HepG2 (cell line): ENCODE results near the gene GNPDA1. TPM values are rescaled to one million over a fixed set of nuclear protein-coding genes. Genes with fewer than 3 reads are reported as not detected.

Experiments
- ATAC-seq: fragments of 200-7000 bp; cut with Tn5 transposase; 3 replicates; pipeline ENCODE4 v1.9.1; 2020; ENCODE audit warnings: mild to moderate bottlenecking, moderate library complexity
- BruUV-seq: library from RNA; stranded (reverse); fragments of 400-500 nt; replicated peaks from 2 replicates; lab custom pipeline; 2021; lab: Mats Ljungman, UMichigan
- CTCF ChIA-PET: fragments of 300-600 bp; formaldehyde crosslinking; extraction: SDS; loops from one replicate; lab custom pipeline; 2021; ENCODE audit warnings: low total read pairs, inconsistent platforms, low intra/inter-chr PET ratio; lab: Yijun Ruan, JAX
- POLR2A ChIA-PET: fragments of 350-600 bp; sonication (Branson Sonifier 250); formaldehyde crosslinking; loops from one replicate; lab custom pipeline; 2020; ENCODE audit warnings: antibody characterized with exemption, inconsistent platforms; lab: Yijun Ruan, JAX
- DNase-seq: peaks from one replicate; pipeline ENCODE4 v3.0.0-alpha.2; 2015; ENCODE audit warnings: low spot score
- FAIRE-seq: peaks from 3 replicates; lab custom pipeline; 2011; peaks lifted over from hg19 to GRCh38; lab: Jason Lieb, UNC
- H2AFZ ChIP-seq: one replicate; pipeline ENCODE4 v1.6.1; 2011; ENCODE audit warnings: low read length, inconsistent platforms
- H3K27ac ChIP-seq: fragments of 300-600 bp; 3 replicates; pipeline ENCODE4 v1.8.0; 2011; ENCODE audit warnings: mixed run types, mild to moderate bottlenecking, mixed read lengths, low read length, inconsistent platforms; ENCODE audit not compliant: insufficient read depth; ENCODE audit errors: extremely low read length
- H3K27me3 ChIP-seq, 2 experiments: fragments of 200-600 bp in 1 of 2; 2 replicates in 1 of 2; 3 replicates in 1 of 2; pipeline versions ENCODE4 v1.6.0 to v1.8.0; 2011; ENCODE audit warnings: low read length in 2 of 2, mild to moderate bottlenecking in 2 of 2, moderate library complexity in 2 of 2, inconsistent platforms in 1 of 2; ENCODE audit not compliant: insufficient read depth in 2 of 2, control insufficient read depth in 1 of 2
- H3K36me3 ChIP-seq, 2 experiments: fragments of 200-600 bp in 1 of 2; replicated peaks in 1 of 2; 2 replicates in 1 of 2; 3 replicates in 1 of 2; pipeline versions ENCODE4 v1.5.1 to v1.8.0; 2011; ENCODE audit warnings: low read length in 2 of 2, inconsistent platforms in 1 of 2; ENCODE audit not compliant: insufficient read depth in 2 of 2, control insufficient read depth in 1 of 2
- H3K4me1 ChIP-seq: 2 replicates; pipeline ENCODE4 v1.5.1; 2012; ENCODE audit warnings: low read length, inconsistent platforms; ENCODE audit not compliant: insufficient read depth
- H3K4me2 ChIP-seq: 2 replicates; pipeline ENCODE4 v1.6.0; 2011; ENCODE audit warnings: low read depth, low read length, inconsistent platforms
- H3K4me3 ChIP-seq, 3 experiments: fragments of 200-600 bp in 1 of 3; sonication (generic), shearing (Covaris generic) in 1 of 3; replicated peaks in 1 of 3; 2 replicates each; pipeline ENCODE4 v1.5.1; 2011 to 2016; ENCODE audit warnings: low read length in 3 of 3, inconsistent platforms in 2 of 3, low read depth in 2 of 3, mild to moderate bottlenecking in 2 of 3, control low read depth in 1 of 3, mixed read lengths in 1 of 3; ENCODE audit not compliant: insufficient read depth in 1 of 3
- H3K79me2 ChIP-seq: one replicate; pipeline ENCODE4 v1.6.1; 2011; ENCODE audit warnings: low read length, inconsistent platforms; ENCODE audit not compliant: insufficient read depth
- H3K9ac ChIP-seq: 2 replicates; pipeline ENCODE4 v1.6.0; 2011; ENCODE audit warnings: mild to moderate bottlenecking, low read depth, low read length, inconsistent platforms; ENCODE audit not compliant: insufficient read depth
- H3K9me3 ChIP-seq: 2 replicates; pipeline ENCODE4 v1.5.1; 2012; ENCODE audit warnings: mild to moderate bottlenecking, low read length
- H4K20me1 ChIP-seq: 2 replicates; pipeline ENCODE4 v1.6.0; 2011; ENCODE audit warnings: inconsistent platforms, mild to moderate bottlenecking, low read length, moderate library complexity; ENCODE audit not compliant: insufficient read depth
- CENPBD1 ChIP-seq: sonication (generic); formaldehyde crosslinking; IDR thresholded peaks from 2 replicates; pipeline ENCODE4 v1.8.0; 2022; ENCODE audit warnings: missing genetic modification reagents, low read depth, mild to moderate bottlenecking, borderline replicate concordance
- CREBL2 ChIP-seq: sonication (generic); formaldehyde crosslinking; IDR thresholded peaks from 2 replicates; pipeline ENCODE4 v1.8.1; 2023; ENCODE audit warnings: missing genetic modification reagents, mild to moderate bottlenecking, borderline replicate concordance
- ELF1 ChIP-seq: sonication (generic); formaldehyde crosslinking; IDR thresholded peaks from 2 replicates; pipeline ENCODE4 v1.4.0; 2020; ENCODE audit warnings: missing genetic modification reagents
- EP300 ChIP-seq, 3 experiments: sonication (generic) in 1 of 3; formaldehyde crosslinking in 1 of 3; IDR thresholded peaks; 2 replicates each; pipeline versions ENCODE4 v1.5.1 to v1.6.1; 2011 to 2020; ENCODE audit warnings: low read depth in 2 of 3, low read length in 2 of 3, borderline replicate concordance in 1 of 3, improper control_type of control experiment in 1 of 3, mild to moderate bottlenecking in 1 of 3, missing genetic modification reagents in 1 of 3, moderate library complexity in 1 of 3
- HES4 ChIP-seq: sonication (generic); formaldehyde crosslinking; IDR thresholded peaks from 2 replicates; pipeline ENCODE4 v1.9.0; 2021; ENCODE audit warnings: mild to moderate bottlenecking, missing genetic modification reagents, borderline replicate concordance
- HNF4A ChIP-seq: sonication (generic); formaldehyde crosslinking; IDR thresholded peaks from 2 replicates; pipeline ENCODE4 v1.4.0; 2020; ENCODE audit warnings: missing genetic modification reagents
- NCOA5 ChIP-seq: sonication (generic); formaldehyde crosslinking; IDR thresholded peaks from 2 replicates; pipeline ENCODE4 v1.4.0; 2020; ENCODE audit warnings: missing genetic modification reagents
- NFRKB ChIP-seq: fragments of 450-650 bp; IDR thresholded peaks from 2 replicates; pipeline ENCODE4 v1.6.1; 2017
- PAXIP1 ChIP-seq: sonication (generic); formaldehyde crosslinking; conservative IDR thresholded peaks from 2 replicates; pipeline ENCODE4 v1.4.0; 2020; ENCODE audit warnings: mild to moderate bottlenecking, missing genetic modification reagents, moderate library complexity
- POLR2A ChIP-seq, 2 experiments: IDR thresholded peaks; 2 replicates each; pipeline ENCODE4 v1.6.1; 2011; ENCODE audit warnings: low read depth in 2 of 2, low read length in 2 of 2, mild to moderate bottlenecking in 1 of 2, moderate library complexity in 1 of 2; ENCODE audit not compliant: insufficient read depth in 1 of 2
- RARA ChIP-seq: IDR thresholded peaks from 2 replicates; pipeline ENCODE4 v1.6.1; 2016; ENCODE audit warnings: missing genetic modification reagents, missing compliant biosample characterization
- SP140L ChIP-seq: sonication (generic); formaldehyde crosslinking; IDR thresholded peaks from 2 replicates; pipeline ENCODE4 v1.4.0; 2020; ENCODE audit warnings: missing genetic modification reagents, borderline replicate concordance
- ZNF232 ChIP-seq: sonication (generic); formaldehyde crosslinking; IDR thresholded peaks from 2 replicates; pipeline ENCODE4 v1.4.0; 2020; ENCODE audit warnings: missing genetic modification reagents, borderline replicate concordance
- ZNF33A ChIP-seq: sonication (generic); formaldehyde crosslinking; IDR thresholded peaks from 2 replicates; pipeline ENCODE4 v1.5.1; 2020; ENCODE audit warnings: missing genetic modification reagents, mild to moderate bottlenecking, moderate library complexity, borderline replicate concordance
- ZNF451 ChIP-seq: sonication (generic); formaldehyde crosslinking; IDR thresholded peaks from 2 replicates; pipeline ENCODE4 v1.5.0; 2020; ENCODE audit warnings: mild to moderate bottlenecking, missing genetic modification reagents
- ZNF557 ChIP-seq: sonication (generic); formaldehyde crosslinking; IDR thresholded peaks from 2 replicates; pipeline ENCODE4 v1.4.0; 2020; ENCODE audit warnings: missing genetic modification reagents
- ZNF615 ChIP-seq: sonication (generic); formaldehyde crosslinking; IDR thresholded peaks from 2 replicates; pipeline ENCODE4 v1.5.0; 2020; ENCODE audit warnings: mild to moderate bottlenecking, missing genetic modification reagents, borderline replicate concordance
- in situ Hi-C: cut with HindIII; loops from 2 replicates; pipeline ENCODE4 v1.10.0; 2017; ENCODE audit warnings: low pct_unique_long_range_greater_than_20kb; ENCODE audit not compliant: extremely low pct_ligation_motif_present
- intact Hi-C: fragments of 100-400 bp; cut with micrococcal nuclease; formaldehyde crosslinking; loops from one replicate; pipeline ENCODE4 v1.10.0; 2022; ENCODE audit not compliant: unreplicated experiment
- polyA plus RNA-seq, 8 experiments: library from polyadenylated mRNA; depleted of rRNA in 3 of 8; stranded (reverse) in 7 of 8; unstranded in 1 of 8; fragments of >200 nt; fragmentation: Illumina TruSeq in 4 of 8; extraction: Trizol in 4 of 8; gene quantifications; 2 replicates each; pipeline versions ENCODE4 v1.2.1 to v1.2.3, GENCODE V29; 2011 to 2016; ENCODE audit warnings: low read depth in 4 of 8, missing spikeins in 1 of 8, mixed read lengths in 1 of 8; ENCODE audit not compliant: insufficient read depth in 1 of 8
- total RNA-seq, 5 experiments: library from RNA; depleted of rRNA; stranded (reverse); fragments of >200 nt; fragmentation: Illumina TruSeq; extraction: Trizol; gene quantifications; 2 replicates each; pipeline ENCODE4 v1.2.3, GENCODE V29; 2016; ENCODE audit warnings: low read depth in 1 of 5

The GNPDA1 gene
- total and polyA plus RNA-seq, 2 of the 13 experiments (the other 11 are each of a cell fraction or from before 2014, with no cell fraction given): 6.0 to 54.1 TPM

GRCh38 chr5:141982626-141983025 lies 30.2 kb downstream of the GNPDA1 start (continued):
- TF ChIP-seq EP300 (IDR thresholded peaks at IDR 0.05; ENCODE audit: low read depth in 2 of 2, low read length in 2 of 2) (peak in 1 of 2 experiments; percentile 18; a peak in 1 of 4 replicates), EP300 (CRISPR knock-in tag; IDR thresholded peaks at IDR 0.05; ENCODE audit: borderline replicate concordance) (no peak), PAXIP1 (peak; percentile 78), HNF4A (CRISPR knock-in tag) (peak; percentile 58), ZNF451 (CRISPR knock-in tag) (no peak)

GRCh38 chr5:141978389-141978788 lies 34.4 kb downstream of the GNPDA1 start:
- BruUV-seq: no TSS peak
- H2AFZ ChIP-seq: no peak overlapping the region
- H3K79me2 ChIP-seq: no peaks in the 10 kb centered on the region
- ATAC-seq (no peak), DNase-seq (no peak), FAIRE-seq (no peak)
- H3K4me2 ChIP-seq: no peak overlapping the region
- H3K36me3 ChIP-seq: peaks cover 5 to 36% of the 10 kb centered on the region in 2 experiments
- POLR2A ChIA-PET: interaction anchor here (2.3 kb wide), 1 partner anchor 9 kb away, joined by 9 read pairs; the partner anchor contains the start of gene RNF14
- no peaks in the 10 kb centered on the region for H3K9me3 ChIP-seq
- TF ChIP-seq POLR2A (IDR thresholded peaks at IDR 0.05; ENCODE audit: insufficient read depth in 1 of 2, low read depth in 2 of 2, low read length in 2 of 2) (no peak), NFRKB (no peak), ZNF615 (CRISPR knock-in tag) (no peak), ZNF33A (CRISPR knock-in tag) (no peak), ELF1 (CRISPR knock-in tag) (no peak), ZNF232 (CRISPR knock-in tag) (no peak), NCOA5 (CRISPR knock-in tag) (no peak), ZNF557 (CRISPR knock-in tag) (no peak), CREBL2 (CRISPR knock-in tag) (no peak), HES4 (no peak), RARA (CRISPR knock-in tag) (no peak), SP140L (no peak), CENPBD1 (CRISPR knock-in tag) (no peak)
- no peaks in the 10 kb centered on the region for H4K20me1 ChIP-seq
- H3K27ac ChIP-seq: no peak overlapping the region
- no peak overlapping the region for H3K4me3 ChIP-seq
- CTCF ChIA-PET: no interaction called here
- no peak overlapping the region for H3K9ac ChIP-seq
- intact Hi-C loops: no loop called here
- no peaks in the 10 kb centered on the region; a peak in 1 of 5 replicates for H3K27me3 ChIP-seq
- peaks cover 18% of the 10 kb centered on the region for H3K4me1 ChIP-seq
- in situ Hi-C loops: loop anchor here (25.0 kb wide), 1 partner anchor 584 kb away; no protein-coding TSS in a partner anchor
